IPS DF 4.7 (cell line): ENCODE measurements around the gene WDR70.
"Not testable (repeated sequence)": the region's sequence is repeated elsewhere in the genome, so short reads cannot be mapped to it uniquely, and the experiment has no call there.

Source experiments
- DNase-seq: peaks from one replicate; pipeline ENCODE4 v3.0.0-alpha.2; 2013; ENCODE audit warnings: low spot score; ENCODE audit errors: extremely low read depth

Gene WDR70

DNA sequence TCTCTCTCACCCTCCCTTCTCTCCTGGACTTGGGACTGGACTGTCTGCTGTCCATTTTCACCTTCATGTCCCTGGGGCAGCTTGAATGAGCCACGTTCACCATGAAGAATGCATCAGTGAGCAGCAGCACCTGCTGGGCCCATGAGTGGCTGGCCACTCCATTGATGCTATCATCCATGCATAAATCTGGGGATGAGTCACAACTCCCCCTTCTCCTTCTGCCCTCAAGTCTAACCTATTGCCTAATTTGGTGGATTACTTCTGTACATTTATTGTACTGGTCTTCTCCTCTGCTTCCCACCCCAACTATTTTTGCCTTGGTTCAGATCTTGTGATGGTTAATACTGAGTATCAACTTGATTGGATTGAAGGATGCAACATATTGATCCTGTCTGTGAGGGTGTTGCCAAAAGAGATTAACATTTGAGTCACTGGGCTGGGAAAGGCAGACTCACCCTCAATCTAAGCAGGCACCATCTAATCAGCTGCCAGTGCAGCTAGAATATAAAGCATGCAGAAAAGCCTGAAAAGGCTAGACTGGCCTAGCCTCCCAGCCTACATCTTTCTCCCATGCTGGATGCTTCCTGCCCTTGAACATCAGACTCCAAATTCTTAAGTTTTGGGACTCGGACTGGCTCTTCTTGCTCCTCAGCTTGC, 414.0 kb downstream of the WDR70 start:
- DNase-seq: no peak

DNA sequence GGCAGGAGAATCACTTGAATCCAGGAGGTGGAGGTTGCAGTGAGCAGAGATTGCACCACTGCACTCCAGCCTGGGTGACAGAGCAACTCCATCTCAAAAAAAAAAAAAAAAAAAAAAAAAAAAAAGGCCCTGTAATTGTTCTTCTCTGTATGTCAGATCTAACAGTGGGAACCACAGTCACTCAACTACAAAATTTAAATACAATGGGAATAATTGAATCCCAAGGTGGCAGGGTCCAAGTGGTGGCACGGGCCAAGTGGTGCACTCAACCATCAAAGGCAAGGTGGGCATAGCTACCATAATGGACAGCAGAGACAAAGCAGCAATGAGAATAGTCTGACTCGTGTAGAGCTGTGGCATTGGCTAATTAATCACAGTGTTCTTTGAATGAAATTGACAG, 416.2 kb downstream of the WDR70 start:
- not testable (repeated sequence) for DNase-seq

DNA sequence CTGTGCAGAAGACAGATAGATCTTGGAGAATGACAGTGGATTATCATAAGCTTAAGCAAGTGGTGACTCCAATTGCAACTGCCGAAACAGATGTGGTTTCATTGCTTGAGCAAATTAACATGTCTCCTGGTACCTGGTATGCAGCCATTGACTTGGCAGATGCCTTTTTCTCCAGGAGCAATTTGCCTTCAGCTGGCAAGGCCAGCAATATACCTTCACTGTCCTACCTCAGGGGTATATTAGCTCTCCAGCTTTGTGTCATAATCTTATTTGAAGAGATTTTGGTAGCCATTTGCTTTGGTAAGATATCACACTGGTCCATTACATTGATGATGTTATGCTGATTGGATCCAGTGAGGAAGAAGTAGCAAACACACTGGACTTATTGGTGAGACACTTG, 417.3 kb downstream of the WDR70 start:
- DNase-seq: not testable (repeated sequence)

DNA sequence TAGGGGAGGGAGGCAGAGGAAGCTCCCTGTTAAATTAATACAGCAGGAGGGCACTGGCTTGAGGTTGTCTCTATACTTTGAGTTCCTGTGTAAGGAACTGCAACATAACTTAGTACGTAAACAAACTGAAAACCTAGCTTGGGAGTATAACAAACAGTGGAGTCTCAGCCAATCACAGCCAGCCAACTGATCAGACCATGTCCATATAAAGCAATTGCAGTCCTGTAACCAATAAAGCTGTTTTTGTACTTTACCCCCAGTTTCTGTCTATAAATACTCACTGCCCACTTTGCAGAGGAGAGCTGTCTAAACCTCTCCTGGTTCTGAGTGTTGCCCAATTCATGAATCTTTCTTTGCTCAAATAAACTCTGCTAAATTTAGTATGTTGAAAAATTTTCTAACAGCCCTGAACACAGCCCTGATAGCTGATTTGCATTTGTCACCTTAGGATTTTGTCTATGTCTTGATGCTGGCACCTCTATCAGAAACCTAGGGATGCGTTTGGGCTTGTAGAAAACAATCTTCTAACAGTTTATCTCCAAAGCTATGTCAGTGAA, 420.8 kb downstream of the WDR70 start:
- no peak for DNase-seq

DNA sequence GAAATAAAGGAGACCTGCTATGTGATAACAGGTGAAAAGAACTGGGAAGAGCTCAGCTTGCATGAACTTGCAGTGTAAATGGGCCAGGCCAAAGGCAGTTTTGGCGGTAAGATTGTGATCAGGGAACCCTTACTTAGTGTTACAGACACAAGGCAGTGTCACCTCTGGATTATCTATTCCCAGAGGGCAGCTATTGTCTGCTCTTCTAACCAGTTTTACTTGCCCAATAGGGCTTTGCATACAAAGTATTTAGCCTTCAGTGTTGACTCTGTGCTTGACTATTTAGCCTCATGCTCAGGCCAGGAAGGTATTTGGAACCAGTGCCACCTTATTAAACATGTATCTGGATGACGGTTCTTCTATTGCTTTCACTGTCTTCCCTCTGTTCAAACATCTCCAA, 422.4 kb downstream of the WDR70 start:
- DNase-seq: no peak
